ENCODE measurements around the gene PDZRN4. TPM values are rescaled to one million over a fixed set of nuclear protein-coding genes. Genes with fewer than 3 reads are reported as not detected.
"Not testable (repeated sequence)": the region's sequence is repeated elsewhere in the genome, so short reads cannot be mapped to it uniquely, and the experiment has no call there.

The PDZRN4 gene
- total RNA-seq, 3 donors from 2014 or later: 0.98 to 53.4 (median 2.8) TPM

GRCh38 chr12:41310367-41310766, 122.2 kb downstream of the PDZRN4 start:
- Histone ChIP-seq H3K36me3 (no peaks in the 10 kb centered on the region), H3K9me3 (no peaks in the 10 kb centered on the region), H3K4me3 (no peak overlapping the region), H3K4me1 (no peaks in the 10 kb centered on the region), H3K27ac (no peak overlapping the region), H3K27me3 (no peaks in the 10 kb centered on the region)
- no peak for DNase-seq (ENCODE audit: low spot score in 2 of 2)
- no peak for TF ChIP-seq POLR2A (IDR thresholded peaks at IDR 0.05)
- no peak for TF ChIP-seq POLR2AphosphoS5 (IDR thresholded peaks at IDR 0.05)
- no peak for TF ChIP-seq CTCF (IDR thresholded peaks at IDR 0.05)
- intact Hi-C loops (cut with DNase I; ENCODE audit: low total_unique reads): no loop called here

GRCh38 chr12:41311883-41312282, 123.8 kb downstream of the PDZRN4 start:
- Histone ChIP-seq H3K4me3 (no peak overlapping the region), H3K4me1 (no peaks in the 10 kb centered on the region), H3K27ac (no peak overlapping the region), H3K27me3 (no peaks in the 10 kb centered on the region), H3K9me3 (no peaks in the 10 kb centered on the region), H3K36me3 (no peaks in the 10 kb centered on the region)
- intact Hi-C loops (cut with DNase I; ENCODE audit: low total_unique reads): no loop called here
- no peak for DNase-seq (ENCODE audit: low spot score in 2 of 2)
- TF ChIP-seq POLR2AphosphoS5 (IDR thresholded peaks at IDR 0.05) (no peak), CTCF (IDR thresholded peaks at IDR 0.05) (no peak), POLR2A (IDR thresholded peaks at IDR 0.05) (no peak)

- H3K4me3 ChIP-seq; H3K4me1 ChIP-seq; H3K9me3 ChIP-seq; DNase-seq (ENCODE audit: low spot score in 2 of 2); H3K27me3 ChIP-seq; intact Hi-C loops (cut with DNase I; ENCODE audit: low total_unique reads); H3K27ac ChIP-seq; H3K36me3 ChIP-seq: not testable (repeated sequence)
These were observed 124.3 kb downstream of the PDZRN4 start for GRCh38 chr12:41312451-41312850.

GRCh38 chr12:41325336-41325735, 137.2 kb downstream of the PDZRN4 start:
- no peak for TF ChIP-seq CTCF (IDR thresholded peaks at IDR 0.05)
- TF ChIP-seq POLR2AphosphoS5 (IDR thresholded peaks at IDR 0.05): no peak
- TF ChIP-seq POLR2A (IDR thresholded peaks at IDR 0.05): no peak
- DNase-seq (ENCODE audit: low spot score in 2 of 2): no peak
- Histone ChIP-seq H3K9me3 (no peaks in the 10 kb centered on the region), H3K27ac (no peak overlapping the region), H3K4me1 (no peaks in the 10 kb centered on the region), H3K36me3 (peaks cover 5% of the 10 kb centered on the region), H3K27me3 (no peaks in the 10 kb centered on the region), H3K4me3 (no peak overlapping the region)
- intact Hi-C loops (cut with DNase I; ENCODE audit: low total_unique reads): no loop called here

GRCh38 chr12:41327096-41327895, 139.2 kb downstream of the PDZRN4 start:
- intact Hi-C loops (cut with DNase I; ENCODE audit: low total_unique reads): no loop called here
- no peak for TF ChIP-seq POLR2A (IDR thresholded peaks at IDR 0.05)
- no peak for TF ChIP-seq POLR2AphosphoS5 (IDR thresholded peaks at IDR 0.05)
- no peak for TF ChIP-seq CTCF (IDR thresholded peaks at IDR 0.05)
- H3K36me3 ChIP-seq: peaks cover 5% of the 10 kb centered on the region
- no peak for DNase-seq (ENCODE audit: low spot score in 2 of 2)
- no peak overlapping the region for H3K27ac ChIP-seq
- H3K27me3 ChIP-seq: no peaks in the 10 kb centered on the region
- H3K9me3 ChIP-seq: no peaks in the 10 kb centered on the region
- H3K4me1 ChIP-seq: no peaks in the 10 kb centered on the region
- H3K4me3 ChIP-seq: no peak overlapping the region
